ENCODE results near the gene NUTM2D.
"Not testable (repeated sequence)": the region's sequence is repeated elsewhere in the genome, so short reads cannot be mapped to it uniquely, and the experiment has no call there.

NUTM2D gene

DNA sequence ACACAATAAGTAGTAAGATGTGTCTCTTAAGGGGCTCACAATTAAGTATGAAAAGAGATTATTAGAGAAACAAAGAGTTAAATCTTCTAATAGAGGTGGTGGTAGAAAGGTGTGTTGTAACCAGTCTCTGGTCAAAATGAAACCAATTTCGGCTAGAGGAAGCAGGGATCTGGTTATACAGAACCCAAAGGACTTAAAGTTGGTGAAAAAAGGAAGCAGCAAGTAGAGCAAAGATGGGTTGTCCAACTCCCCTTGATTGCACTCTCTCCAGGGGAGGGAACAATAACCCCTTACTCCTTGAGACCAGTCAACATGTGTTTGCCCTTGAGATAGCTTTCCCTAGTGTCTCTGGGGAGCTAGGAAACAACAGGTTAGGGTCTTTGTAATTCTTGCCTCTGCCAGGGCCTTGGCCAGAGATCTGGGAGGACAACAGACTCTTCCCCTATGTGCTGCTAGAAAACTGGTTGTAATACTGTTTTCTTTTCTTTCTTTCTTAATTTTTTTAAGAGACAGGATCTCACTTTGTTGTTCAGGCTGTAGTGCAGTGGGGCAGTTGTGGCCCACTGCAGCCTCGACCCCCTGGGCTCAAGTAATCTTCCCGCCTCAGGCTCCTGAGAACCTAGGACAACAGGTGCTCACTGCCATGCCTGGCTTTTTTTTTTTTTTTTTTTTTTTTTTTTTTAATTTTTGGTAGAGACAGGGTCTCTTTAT lies 43.7 kb upstream of the NUTM2D start:
- H3K27ac ChIP-seq (replicated peaks; ENCODE audit: low read length); H3K4ac ChIP-seq (ENCODE audit: low read length); H3K36me3 ChIP-seq (replicated peaks in 1 of 2; ENCODE audit: control insufficient read depth in 2 of 2, insufficient read depth in 2 of 2, low read length in 2 of 2); H3K14ac ChIP-seq (ENCODE audit: low read length); H2BK120ac ChIP-seq (ENCODE audit: low read depth, low read length); H2BK15ac ChIP-seq (ENCODE audit: low read length); DNase-seq (ENCODE audit: low spot score); H3K4me3 ChIP-seq (ENCODE audit: low read length in 2 of 2); H3K9ac ChIP-seq (ENCODE audit: low read depth, low read length, poor library complexity); H3K9me3 ChIP-seq (replicated peaks in 1 of 2; ENCODE audit: control insufficient read depth in 2 of 2, insufficient read depth in 1 of 2, low read depth in 1 of 2, low read length in 2 of 2); H2AFZ ChIP-seq (ENCODE audit: low read length); H2BK5ac ChIP-seq (ENCODE audit: low read length); H2BK12ac ChIP-seq (ENCODE audit: low read length); H3K4me2 ChIP-seq (ENCODE audit: insufficient read depth, low read length, poor library complexity, severe bottlenecking); H4K8ac ChIP-seq (ENCODE audit: low read depth, low read length); H2AK5ac ChIP-seq (ENCODE audit: low read depth, low read length); H3K27me3 ChIP-seq (ENCODE audit: control insufficient read depth in 3 of 3, insufficient read depth in 3 of 3, low read depth in 1 of 3, low read length in 3 of 3); H4K91ac ChIP-seq (ENCODE audit: low read depth, low read length, poor library complexity); H3K18ac ChIP-seq (ENCODE audit: low read length); H3K23ac ChIP-seq (ENCODE audit: low read depth, low read length, poor library complexity); H3K4me1 ChIP-seq (ENCODE audit: control insufficient read depth in 2 of 2, insufficient read depth in 1 of 2, low read depth in 1 of 2, low read length in 2 of 2); H3K79me1 ChIP-seq (ENCODE audit: low read depth, low read length): not testable (repeated sequence)
- WGBS, 2 donors (ENCODE audit: extremely low coverage in 2 of 2, insufficient read length in 2 of 2, insufficient replicate concordance in 1 of 2), result no CpG with 5 or more reads among the region's 3 CpGs

DNA sequence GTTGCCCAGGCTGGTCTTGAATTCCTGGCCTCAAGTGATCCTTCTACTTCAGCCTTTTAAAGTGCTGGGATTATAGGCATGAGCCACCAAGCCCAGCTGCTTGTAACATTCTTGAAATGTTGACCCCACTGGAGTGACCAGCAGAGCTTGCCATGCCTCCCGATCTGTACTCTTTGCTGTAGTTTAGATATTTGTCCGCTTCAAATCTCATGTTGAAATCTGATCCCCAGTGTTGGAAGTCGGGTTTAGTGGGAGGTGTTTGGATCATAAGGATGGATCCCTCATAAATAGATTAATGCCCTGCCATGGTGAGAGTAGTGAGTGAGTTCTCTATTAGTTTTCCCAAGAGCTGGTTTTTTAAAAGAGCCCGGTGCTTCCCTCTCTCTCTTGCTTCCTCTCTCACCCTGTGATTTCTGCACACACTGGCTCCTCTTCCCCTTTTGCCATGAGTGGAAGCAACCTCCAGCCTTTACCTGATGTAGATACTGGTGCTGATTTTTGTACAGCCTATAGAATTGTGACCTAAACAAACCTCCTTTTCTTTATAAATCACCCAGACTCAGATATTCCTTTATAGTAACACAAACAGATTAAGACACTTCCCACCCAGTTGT lies 43.1 kb upstream of the NUTM2D start:
- H3K9ac ChIP-seq (ENCODE audit: low read depth, low read length, poor library complexity); DNase-seq (ENCODE audit: low spot score); H3K18ac ChIP-seq (ENCODE audit: low read length); H2BK15ac ChIP-seq (ENCODE audit: low read length); H3K4me1 ChIP-seq (ENCODE audit: control insufficient read depth in 2 of 2, insufficient read depth in 1 of 2, low read depth in 1 of 2, low read length in 2 of 2); H3K36me3 ChIP-seq (replicated peaks in 1 of 2; ENCODE audit: control insufficient read depth in 2 of 2, insufficient read depth in 2 of 2, low read length in 2 of 2); H3K27me3 ChIP-seq (ENCODE audit: control insufficient read depth in 3 of 3, insufficient read depth in 3 of 3, low read depth in 1 of 3, low read length in 3 of 3); H3K4ac ChIP-seq (ENCODE audit: low read length); H2AK5ac ChIP-seq (ENCODE audit: low read depth, low read length); H4K8ac ChIP-seq (ENCODE audit: low read depth, low read length); H3K4me3 ChIP-seq (ENCODE audit: low read length in 2 of 2); H3K9me3 ChIP-seq (replicated peaks in 1 of 2; ENCODE audit: control insufficient read depth in 2 of 2, insufficient read depth in 1 of 2, low read depth in 1 of 2, low read length in 2 of 2); H4K91ac ChIP-seq (ENCODE audit: low read depth, low read length, poor library complexity); H2BK120ac ChIP-seq (ENCODE audit: low read depth, low read length); H3K79me1 ChIP-seq (ENCODE audit: low read depth, low read length); H2BK5ac ChIP-seq (ENCODE audit: low read length); H3K4me2 ChIP-seq (ENCODE audit: insufficient read depth, low read length, poor library complexity, severe bottlenecking); H2AFZ ChIP-seq (ENCODE audit: low read length); H2BK12ac ChIP-seq (ENCODE audit: low read length); H3K23ac ChIP-seq (ENCODE audit: low read depth, low read length, poor library complexity); H3K14ac ChIP-seq (ENCODE audit: low read length); H3K27ac ChIP-seq (replicated peaks; ENCODE audit: low read length): not testable (repeated sequence)
- no CpG with 5 or more reads among the region's 4 CpGs for WGBS, 2 donors (ENCODE audit: extremely low coverage in 2 of 2, insufficient read length in 2 of 2, insufficient replicate concordance in 1 of 2)

DNA sequence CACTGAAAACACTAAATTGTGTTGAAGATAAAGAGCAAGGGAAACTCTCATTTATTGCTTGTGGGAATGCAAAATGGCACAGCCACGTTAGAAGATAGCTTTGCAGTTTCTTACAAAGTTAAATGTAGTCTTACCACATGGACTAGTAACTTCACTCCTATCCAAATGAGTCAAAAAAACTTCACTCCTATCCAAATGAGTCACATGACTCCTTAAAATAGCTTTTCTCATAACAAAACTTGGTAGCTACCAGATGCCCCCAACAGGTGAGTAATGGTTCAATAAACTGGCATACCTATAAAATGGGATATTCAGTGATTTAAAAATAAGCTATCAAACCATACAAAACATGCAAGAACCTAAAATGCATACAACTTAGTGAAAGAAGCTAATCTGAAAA lies 36.0 kb upstream of the NUTM2D start:
- H3K4me3 ChIP-seq (ENCODE audit: low read length in 2 of 2); H3K27me3 ChIP-seq (ENCODE audit: control insufficient read depth in 3 of 3, insufficient read depth in 3 of 3, low read depth in 1 of 3, low read length in 3 of 3); H3K9ac ChIP-seq (ENCODE audit: low read depth, low read length, poor library complexity); H3K4ac ChIP-seq (ENCODE audit: low read length); H3K27ac ChIP-seq (replicated peaks; ENCODE audit: low read length); H2BK15ac ChIP-seq (ENCODE audit: low read length); H2BK120ac ChIP-seq (ENCODE audit: low read depth, low read length); H3K14ac ChIP-seq (ENCODE audit: low read length); H3K9me3 ChIP-seq (replicated peaks in 1 of 2; ENCODE audit: control insufficient read depth in 2 of 2, insufficient read depth in 1 of 2, low read depth in 1 of 2, low read length in 2 of 2); H4K91ac ChIP-seq (ENCODE audit: low read depth, low read length, poor library complexity); H3K18ac ChIP-seq (ENCODE audit: low read length); H2AFZ ChIP-seq (ENCODE audit: low read length); DNase-seq (ENCODE audit: low spot score); H3K36me3 ChIP-seq (replicated peaks in 1 of 2; ENCODE audit: control insufficient read depth in 2 of 2, insufficient read depth in 2 of 2, low read length in 2 of 2); H4K8ac ChIP-seq (ENCODE audit: low read depth, low read length); H2AK5ac ChIP-seq (ENCODE audit: low read depth, low read length); H2BK5ac ChIP-seq (ENCODE audit: low read length); H2BK12ac ChIP-seq (ENCODE audit: low read length); H3K23ac ChIP-seq (ENCODE audit: low read depth, low read length, poor library complexity); H3K4me2 ChIP-seq (ENCODE audit: insufficient read depth, low read length, poor library complexity, severe bottlenecking); H3K4me1 ChIP-seq (ENCODE audit: control insufficient read depth in 2 of 2, insufficient read depth in 1 of 2, low read depth in 1 of 2, low read length in 2 of 2); H3K79me1 ChIP-seq (ENCODE audit: low read depth, low read length): not testable (repeated sequence)
- WGBS, 2 donors (ENCODE audit: extremely low coverage in 2 of 2, insufficient read length in 2 of 2, insufficient replicate concordance in 1 of 2), result no CpG with 5 or more reads among the region's 1 CpG

DNA sequence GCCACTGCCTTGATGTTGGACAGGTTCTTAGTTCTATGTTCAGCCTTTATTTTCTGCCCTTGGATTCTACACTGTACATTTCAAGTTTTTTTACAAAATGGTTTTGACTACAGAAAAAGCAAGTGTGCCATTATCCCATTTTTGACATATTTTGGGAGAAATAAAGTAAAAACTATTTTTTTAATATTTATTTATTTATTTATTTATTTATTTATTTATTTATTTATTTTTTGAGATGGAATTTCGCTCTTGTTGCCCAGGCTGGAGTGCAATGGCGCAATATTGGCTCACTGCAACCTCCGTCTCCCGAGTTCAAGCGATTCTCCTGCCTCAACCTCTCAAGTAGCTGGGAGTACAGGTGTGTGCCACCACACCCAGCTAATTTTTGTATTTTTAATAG lies 33.0 kb upstream of the NUTM2D start:
- no CpG with 5 or more reads among the region's 5 CpGs for WGBS, 2 donors (ENCODE audit: extremely low coverage in 2 of 2, insufficient read length in 2 of 2, insufficient replicate concordance in 1 of 2)

More for the DNA sequence above, 33.0 kb upstream of the NUTM2D start:
- H4K8ac ChIP-seq (ENCODE audit: low read depth, low read length); H3K4me3 ChIP-seq (ENCODE audit: low read length in 2 of 2); H3K9me3 ChIP-seq (replicated peaks in 1 of 2; ENCODE audit: control insufficient read depth in 2 of 2, insufficient read depth in 1 of 2, low read depth in 1 of 2, low read length in 2 of 2); H3K18ac ChIP-seq (ENCODE audit: low read length); H3K79me1 ChIP-seq (ENCODE audit: low read depth, low read length); H3K4me1 ChIP-seq (ENCODE audit: control insufficient read depth in 2 of 2, insufficient read depth in 1 of 2, low read depth in 1 of 2, low read length in 2 of 2); H2AFZ ChIP-seq (ENCODE audit: low read length); H3K27ac ChIP-seq (replicated peaks; ENCODE audit: low read length); H2BK5ac ChIP-seq (ENCODE audit: low read length); H3K23ac ChIP-seq (ENCODE audit: low read depth, low read length, poor library complexity); H2AK5ac ChIP-seq (ENCODE audit: low read depth, low read length); H3K4me2 ChIP-seq (ENCODE audit: insufficient read depth, low read length, poor library complexity, severe bottlenecking); H2BK12ac ChIP-seq (ENCODE audit: low read length); H3K4ac ChIP-seq (ENCODE audit: low read length); H2BK15ac ChIP-seq (ENCODE audit: low read length); H4K91ac ChIP-seq (ENCODE audit: low read depth, low read length, poor library complexity); H2BK120ac ChIP-seq (ENCODE audit: low read depth, low read length); DNase-seq (ENCODE audit: low spot score); H3K9ac ChIP-seq (ENCODE audit: low read depth, low read length, poor library complexity); H3K27me3 ChIP-seq (ENCODE audit: control insufficient read depth in 3 of 3, insufficient read depth in 3 of 3, low read depth in 1 of 3, low read length in 3 of 3); H3K36me3 ChIP-seq (replicated peaks in 1 of 2; ENCODE audit: control insufficient read depth in 2 of 2, insufficient read depth in 2 of 2, low read length in 2 of 2); H3K14ac ChIP-seq (ENCODE audit: low read length): not testable (repeated sequence)
